ENCODE results near the gene B4GALT1.
"Not testable (repeated sequence)": the region's sequence is repeated elsewhere in the genome, so short reads cannot be mapped to it uniquely, and the experiment has no call there.

B4GALT1 gene

DNA sequence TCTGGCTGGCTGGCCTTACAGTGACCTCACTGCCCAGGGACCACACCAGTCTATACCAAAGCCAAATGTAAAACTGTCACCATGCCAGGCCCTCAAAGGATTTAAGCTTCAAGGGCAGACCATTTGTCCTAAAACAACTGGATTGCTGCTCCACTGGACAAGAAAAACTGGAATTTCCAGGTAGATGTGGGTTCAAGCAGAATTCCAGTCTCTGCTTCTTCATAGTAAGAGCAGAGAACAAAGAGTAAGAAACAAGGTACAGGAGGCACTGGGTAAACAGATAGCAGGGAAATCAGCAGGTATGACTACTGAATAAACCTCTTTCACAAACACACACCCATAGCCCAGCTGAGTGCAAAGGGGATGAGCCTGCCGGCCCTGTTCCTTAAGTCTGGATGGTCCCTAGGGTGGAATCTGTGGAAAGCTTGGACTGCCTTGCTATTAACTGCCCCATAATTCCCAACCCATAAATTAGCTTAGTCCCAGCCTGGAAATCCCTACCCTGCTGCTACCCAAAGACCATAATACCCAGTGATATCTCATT, 5.5 kb downstream of the B4GALT1 start:
- DNase-seq = no peak

DNA sequence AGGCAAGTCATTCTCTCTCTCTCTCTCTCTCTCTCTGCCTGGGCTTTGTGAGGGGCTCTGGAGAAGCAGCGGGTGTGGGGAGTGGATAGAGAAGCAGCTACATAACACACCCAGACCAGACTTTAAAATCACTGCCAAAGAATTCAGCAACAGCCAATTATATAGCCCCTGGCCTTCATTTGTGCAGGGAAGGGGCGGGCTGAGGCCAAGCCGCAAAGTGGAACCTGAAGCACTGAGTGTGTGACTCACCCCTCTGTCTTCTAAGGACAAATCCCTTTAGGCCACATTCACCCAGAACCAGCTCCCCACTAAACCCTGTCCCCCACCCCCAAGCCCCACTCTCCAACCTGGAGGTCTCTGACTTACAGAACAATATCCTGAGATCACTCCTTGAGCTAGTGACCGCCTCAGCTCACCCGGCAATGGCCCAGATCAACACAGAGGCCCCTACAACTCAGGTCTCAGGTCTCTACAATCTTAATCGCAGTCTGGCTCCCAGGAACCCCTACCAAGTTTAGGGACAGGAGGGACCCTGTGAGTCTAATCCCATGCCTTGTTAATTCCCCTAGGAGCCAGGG, 6.0 kb downstream of the B4GALT1 start:
- no peak for DNase-seq

DNA sequence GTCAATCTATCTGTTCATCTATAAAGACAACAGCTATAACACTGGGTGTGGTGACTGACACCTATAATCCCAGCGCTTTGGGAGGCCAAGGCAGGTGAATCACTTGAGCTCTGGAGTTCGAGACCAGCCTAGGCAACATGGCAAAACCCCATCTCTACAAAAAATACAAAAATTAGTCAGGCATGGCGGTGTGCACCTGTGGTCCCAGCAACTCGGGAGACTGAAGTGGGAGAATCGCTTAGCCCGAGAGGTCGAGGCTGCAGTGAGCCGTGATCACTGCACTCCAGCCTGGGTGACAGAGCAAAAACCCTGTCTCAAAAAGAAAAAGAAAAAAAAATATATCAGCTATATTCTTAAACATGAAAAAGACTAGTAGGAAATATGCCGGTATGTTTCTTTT, 6.7 kb downstream of the B4GALT1 start:
- DNase-seq = not testable (repeated sequence)

DNA sequence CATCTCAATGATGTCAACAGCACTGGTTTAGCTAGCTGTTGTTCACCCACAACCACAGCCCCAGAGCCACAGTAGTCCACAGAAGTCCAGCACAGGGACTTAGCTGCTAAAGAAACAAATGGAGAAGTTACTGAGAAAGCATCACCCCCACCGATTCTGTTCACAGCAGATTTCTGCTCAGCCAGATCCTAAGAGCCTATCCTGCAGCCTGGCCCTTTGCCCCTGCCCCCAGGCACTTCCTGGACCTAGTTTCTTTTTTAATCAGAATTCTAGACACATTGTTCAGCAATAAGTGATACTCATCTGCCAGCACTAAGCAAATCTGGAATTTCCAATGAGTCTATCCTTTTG, 7.4 kb downstream of the B4GALT1 start:
- DNase-seq = peak; percentile 53

DNA sequence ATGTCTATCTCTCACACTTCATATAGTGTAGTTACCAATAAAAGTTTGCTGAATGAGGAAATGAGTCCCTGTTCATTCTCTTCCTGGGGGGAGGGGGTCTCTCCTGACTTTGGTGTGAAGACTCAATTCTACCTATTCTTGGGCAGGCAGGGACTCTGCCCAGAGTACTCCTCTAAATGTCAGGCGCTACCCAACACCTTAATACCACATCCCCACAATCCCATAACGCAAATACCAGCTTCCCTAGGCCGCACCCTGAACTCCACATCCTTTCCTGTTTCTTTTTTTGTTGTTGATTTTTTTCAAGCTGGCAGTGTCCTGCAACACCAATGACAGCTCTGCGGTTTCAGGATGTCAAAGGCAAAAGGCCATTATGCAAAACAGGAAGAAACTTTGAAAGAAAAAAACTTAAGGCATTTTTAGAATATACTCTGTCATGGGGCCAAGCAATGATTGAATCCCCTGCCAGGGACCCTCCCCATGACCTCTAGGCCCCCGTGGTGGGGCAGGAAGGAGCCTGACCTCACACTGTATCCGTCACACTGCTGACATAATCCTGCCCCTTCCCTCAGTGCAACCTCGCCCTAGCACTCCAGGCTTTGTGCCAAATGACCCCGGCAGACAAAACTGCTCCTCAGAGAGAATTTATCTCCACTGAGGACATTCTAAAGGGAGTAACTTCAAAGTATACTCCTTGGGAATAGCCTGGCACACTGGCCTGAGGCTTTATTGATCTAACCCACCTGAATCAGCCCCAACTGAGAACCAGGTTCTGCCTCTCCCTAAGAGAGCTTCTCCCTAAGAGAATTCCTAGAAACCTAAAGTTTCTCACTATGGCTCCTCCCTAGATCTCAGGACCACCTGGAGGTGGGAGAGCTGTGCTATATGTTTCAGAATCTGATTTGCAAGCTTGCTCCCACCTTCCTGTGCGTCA, 8.0 kb downstream of the B4GALT1 start:
- no peak for DNase-seq

DNA sequence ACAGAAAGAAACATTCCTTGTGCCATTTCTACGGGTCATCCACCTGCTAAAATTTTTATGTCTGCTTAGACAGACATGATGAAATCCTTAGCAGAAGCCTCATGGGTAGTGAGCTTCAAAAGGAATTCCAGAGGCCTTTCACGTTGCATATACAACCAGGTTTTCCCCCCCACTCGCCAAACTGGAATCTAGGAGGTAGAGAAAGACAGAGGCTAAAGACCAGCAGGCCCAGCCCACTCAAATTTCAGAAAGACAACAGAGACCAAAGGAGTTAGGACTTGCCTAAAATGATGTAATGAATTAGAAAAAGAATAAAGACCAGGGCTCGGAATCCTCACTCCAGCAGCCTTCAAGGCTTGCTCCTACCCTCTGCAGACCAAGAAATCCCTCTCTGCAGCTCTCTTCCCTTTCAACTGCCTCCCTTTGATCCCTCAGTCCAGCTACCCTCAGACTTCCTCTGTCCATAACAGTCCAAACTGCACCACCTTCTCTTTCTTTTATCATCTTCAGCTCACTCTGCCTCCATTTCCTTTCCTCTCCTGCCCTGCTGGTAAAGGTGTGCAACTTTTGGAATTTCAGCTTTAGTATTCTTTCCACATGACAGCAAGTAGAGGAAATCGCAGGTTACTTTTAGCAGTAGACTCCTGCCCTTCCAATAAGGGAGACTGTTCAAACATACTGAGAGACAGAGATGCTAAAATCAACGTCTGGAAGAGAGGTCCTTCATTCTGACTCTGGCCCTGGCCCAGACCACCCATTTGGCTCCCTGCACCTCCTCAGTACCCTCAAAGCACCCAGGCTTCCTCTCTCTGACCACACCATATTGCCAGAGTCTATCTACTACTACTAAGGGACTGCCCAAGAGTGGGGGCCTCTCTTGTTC, 8.9 kb downstream of the B4GALT1 start:
- no peak for DNase-seq

DNA sequence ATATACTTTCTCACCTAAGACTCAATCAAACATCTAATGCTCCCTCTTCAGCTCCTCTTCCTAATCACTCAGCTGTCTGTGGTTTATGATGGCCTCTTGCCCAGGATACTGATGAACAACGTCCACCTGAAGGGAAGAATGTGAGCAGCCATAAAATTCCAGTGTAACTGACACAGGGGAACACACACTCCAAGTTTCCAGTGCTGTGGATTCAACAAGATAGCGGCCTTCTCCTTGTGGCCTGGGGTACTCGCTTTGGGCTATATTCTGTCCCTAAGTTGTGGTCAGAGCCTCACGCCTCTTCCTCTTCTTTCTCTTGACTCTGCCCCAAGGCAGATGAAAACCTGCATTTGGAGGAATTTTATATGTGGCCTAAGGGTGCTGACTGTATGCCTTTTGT, 11.7 kb downstream of the B4GALT1 start:
- no peak for DNase-seq

DNA sequence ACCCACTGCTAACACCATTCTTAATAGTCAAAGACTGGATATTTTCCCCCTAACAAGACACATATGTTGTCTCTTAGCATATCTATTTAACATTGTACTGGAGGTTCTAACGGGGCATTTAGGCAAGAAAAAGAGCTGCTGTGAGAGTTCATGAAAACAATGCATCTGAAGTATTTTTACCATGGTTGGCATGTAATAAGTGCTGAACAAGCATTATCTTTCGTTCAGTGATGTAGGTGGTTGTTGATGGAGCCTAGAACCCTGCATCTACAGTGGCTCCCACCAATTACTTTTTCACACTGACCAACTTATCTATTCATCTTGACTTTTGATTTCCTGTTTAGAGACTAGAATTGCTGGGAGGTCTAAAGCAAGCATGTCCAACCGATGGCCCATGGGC, 12.8 kb downstream of the B4GALT1 start:
- no peak for DNase-seq

DNA sequence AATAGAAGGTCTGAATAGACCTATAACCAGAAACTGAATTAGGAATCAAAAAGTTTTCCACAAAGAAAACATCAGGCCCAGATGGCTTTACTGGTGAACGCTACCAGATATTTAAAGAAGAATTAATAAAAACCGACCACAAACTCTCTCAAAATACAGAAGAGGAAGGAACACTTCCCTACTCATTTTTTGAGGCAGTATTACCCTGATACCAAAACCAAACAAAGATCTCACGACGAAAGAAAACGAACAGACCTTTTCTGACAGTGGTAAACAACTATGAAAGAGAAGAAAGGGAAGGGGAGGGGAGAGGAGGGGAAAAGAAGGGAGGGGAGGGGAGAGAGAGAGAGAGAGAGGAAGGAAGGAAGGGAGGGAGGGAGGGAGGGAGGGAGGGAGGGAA, 13.5 kb downstream of the B4GALT1 start:
- no peak for DNase-seq

DNA sequence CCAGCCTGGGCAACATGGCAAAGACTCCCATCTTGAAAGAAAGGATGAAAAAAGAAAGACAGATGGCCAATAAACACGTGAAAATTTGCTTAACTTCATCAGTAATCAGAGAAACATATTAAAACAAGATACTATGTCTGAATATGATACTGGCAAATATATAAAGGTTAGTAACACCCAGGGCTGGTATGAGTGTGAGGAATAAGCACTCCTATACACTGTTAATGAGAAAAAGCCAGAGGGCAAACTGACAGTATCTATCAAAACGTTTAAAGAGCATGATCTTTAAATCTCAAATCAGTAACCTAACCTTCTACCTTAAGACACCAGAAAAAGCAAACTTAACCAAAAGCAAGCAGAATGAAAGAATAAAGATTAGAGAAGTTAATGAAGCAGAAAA, 14.1 kb downstream of the B4GALT1 start:
- DNase-seq = no peak

DNA sequence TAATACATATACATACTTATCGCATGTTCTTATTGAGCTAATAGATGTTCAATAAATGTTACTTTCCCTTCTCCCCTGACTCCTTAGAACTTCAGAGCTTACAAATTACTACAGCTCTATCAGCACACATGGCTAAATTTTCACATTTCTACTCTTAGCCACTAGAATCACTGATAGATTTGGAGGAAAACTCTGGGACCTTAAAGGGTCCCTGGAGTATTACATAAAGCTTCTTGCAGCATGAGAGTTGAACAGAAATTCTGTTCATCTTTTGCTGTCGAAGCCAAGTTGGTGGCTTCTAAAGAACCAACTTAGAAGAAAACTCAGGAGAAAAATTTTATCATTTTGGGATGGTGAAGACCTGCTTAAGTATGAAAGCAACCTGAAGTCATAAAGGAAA, 15.5 kb downstream of the B4GALT1 start:
- no peak for DNase-seq

DNA sequence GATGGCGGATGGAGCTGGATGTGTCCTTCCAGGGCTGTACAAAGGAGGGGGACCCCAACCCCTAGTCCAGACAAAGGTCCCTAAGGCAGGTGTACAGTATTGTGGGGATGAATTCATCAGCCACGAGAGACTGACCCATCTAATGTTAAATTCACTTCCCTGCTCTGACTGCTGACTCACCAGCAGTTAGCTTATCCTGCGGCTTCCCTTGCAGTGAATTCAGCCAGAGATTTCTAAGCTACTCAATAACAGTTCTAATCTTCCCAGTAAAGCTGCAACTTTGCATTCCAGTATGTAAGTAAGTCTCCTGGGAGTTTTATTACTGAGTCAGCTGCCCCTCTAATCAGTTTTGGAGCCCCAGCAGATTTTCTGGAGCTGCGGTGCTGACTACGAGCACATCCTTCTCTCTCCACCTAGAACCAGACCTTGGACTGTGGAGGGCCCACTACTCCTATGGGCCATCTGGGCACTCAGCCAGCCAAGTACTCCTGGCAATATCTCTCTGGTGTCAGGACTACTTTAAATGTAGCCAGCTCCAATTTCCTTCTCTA, 16.1 kb downstream of the B4GALT1 start:
- no peak for DNase-seq

DNA sequence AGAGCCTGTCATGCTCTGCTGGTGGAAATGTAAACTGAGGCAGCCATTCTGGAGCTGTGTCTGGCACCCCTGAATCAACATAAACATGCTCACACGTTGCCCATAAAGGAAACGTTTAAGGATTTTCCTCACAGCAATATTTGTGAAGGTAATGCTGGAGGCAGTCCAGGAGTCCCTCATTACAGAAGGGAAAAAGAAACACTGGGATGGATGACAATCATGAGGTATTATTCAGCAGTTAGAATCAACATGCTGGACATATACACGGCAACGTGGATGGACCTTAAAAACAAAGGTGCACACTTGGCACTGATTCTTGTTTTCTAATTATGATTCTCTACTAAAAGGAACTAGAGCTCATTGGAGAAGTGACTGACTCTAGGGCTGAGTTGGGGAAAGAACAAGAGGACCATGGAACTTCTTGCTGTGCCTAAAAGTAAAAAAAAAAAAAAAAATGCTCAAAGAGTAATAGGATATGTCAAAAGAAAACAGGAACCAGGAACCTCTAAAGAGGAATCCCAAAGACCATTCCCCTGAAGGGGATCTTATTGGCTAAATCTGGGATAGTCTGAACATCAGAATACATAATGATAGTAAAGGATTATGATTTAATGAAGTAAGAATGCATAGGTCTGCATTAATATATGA, 18.6 kb downstream of the B4GALT1 start:
- DNase-seq = no peak

DNA sequence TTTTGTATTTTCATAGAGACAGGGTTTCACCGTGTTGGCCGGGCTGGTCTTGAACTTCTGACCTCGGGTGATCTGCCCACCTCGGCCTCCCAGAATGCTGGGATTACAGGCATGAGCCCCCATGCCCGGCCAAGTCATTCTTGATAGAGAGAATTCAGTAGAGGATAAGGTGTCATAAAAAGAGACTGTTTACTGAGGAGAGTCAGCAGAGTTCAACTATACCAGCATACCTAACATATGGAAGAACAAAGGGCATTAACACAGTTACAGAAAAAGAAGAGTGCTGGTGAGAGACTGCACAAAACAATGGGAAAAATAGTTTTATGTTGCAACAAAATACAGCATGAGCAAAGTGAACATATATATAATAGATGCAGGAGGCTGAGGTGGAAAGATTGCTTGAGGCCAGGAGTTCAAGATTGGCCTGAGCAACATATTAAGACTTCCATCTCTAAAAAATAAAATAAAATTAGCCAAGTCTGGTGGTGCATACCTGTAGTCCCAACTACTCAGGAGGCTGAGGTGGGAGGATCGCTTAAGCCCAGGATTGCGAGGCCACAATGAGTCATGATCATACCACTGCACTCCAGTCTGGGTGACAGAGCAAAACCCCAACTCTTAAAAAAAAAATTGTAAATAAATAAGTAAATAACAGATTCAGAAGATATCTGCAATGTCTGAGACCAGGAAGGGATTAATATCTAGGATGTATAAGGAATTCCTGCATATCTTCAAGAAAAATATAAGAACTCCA, 19.5 kb downstream of the B4GALT1 start:
- no peak for DNase-seq

DNA sequence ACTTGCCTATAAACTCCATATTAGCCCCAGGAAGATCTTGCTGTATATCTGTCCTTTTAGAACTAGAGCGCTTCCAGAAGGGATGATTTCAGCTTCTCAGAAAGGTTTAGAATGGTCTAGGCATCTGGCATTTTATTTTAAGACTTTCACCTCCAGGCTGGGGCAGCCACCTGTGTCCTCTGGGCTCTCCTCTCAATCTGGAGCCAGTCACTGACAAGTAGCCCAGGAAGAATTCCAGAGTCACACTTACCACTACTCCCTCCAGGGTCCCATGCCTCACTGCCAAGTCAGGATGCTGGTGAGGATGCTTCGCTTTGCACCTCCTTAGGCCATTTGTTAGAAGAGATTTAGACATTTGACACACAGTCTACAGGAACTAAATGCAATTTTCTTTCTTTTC, 20.8 kb downstream of the B4GALT1 start:
- no peak for DNase-seq

DNA sequence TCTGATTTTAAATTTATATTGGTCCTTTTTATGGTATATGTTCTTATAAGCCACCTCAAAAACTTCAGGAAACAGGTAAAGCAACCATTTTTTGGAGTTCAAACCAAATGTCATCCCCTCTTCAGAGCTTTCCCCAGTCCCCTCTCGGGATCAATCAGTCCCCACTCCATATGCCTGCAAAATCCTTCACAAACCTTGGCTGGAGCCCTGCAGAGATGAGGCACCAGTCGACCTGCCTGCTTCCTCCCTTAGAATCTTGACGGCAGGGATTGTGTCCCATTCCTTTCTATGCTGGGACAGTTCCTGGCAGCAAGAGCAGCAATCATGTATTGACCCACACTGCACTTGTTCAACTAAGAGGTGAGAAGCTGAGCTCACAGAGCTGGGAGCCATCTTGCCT, 22.6 kb downstream of the B4GALT1 start:
- no peak for DNase-seq

DNA sequence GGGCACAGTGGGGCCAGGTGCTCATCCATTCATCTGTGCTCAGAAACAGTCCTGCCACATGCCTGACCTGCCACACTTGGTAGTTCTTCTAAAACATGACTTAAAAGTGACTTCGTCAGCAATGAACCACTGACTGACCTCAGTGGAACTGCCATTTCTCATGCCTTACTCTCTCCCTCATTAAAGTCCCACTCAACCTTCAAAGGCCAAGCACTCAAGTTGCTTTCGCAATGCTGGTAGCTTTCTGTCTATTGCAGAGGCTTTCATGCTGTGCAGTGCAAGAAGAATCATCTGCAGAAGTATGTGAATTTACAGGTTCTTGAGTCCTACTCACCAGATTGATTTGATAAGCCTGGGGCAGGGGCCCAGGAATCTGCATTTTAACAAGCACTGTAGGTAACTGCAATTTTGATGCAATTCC, 23.9 kb downstream of the B4GALT1 start:
- no peak for DNase-seq

DNA sequence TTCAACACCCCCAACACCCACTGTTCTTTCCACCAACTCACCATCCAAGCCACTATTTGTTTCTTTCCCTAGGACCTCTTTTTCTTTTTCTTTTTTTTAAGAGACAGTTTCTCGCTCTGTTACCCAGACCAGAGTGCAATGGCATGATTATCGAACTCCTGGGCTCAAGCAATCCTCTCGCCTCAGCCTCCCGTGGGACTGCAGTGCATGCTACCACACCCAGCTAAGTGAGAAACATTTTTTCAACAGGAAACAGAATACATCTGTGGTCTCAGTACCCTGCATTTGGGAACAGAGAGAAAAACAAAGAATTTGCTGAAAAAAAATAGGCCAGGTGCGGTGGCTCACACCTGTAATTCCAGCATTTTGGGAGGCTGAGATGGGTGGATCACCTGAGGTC, 24.6 kb downstream of the B4GALT1 start:
- no peak for DNase-seq

DNA sequence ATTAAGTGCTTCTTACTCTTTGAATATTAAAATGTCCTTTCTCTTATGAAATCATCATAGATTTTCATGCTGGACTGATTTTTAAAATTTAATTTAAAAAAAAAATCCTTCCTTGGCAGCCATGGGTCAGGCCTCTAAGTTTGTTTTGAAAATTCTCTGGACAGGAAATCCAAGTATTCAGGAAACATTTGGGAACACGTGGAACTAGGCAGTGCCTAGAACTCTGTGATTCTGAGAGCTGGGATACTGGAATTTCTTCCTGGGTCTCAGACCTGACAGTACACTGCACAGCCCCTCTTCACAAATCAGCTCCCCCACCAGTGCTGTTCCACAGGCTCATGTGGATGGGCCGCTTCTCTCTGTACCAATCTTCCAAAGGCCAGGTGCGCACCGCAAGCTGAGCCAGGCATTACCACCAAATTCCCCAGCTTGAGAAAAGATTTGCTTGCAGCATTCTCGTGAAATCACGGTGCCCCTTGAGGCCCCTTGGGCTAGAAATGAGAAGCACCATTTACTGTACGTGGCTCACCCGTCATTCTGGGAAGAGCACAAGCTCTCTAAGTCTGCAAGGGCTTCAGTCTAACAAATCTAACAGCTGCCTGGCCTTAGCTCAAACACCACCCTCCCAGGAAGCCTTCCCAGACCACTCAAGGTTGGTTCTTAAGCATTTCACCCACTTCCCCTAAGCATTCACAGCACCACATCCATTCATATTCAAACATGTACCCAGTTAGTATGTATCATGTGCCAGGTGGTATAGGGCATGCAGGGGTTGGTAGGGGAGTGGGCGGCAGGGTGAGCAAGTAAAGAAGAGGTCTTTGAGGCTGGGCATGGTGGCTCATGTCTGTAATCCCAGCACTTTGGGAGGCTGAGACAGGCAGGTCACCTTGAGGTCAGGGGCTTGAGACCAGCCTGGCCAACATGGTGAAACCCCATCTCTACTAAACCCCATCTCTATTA, 26.5 kb downstream of the B4GALT1 start:
- no peak for DNase-seq

DNA sequence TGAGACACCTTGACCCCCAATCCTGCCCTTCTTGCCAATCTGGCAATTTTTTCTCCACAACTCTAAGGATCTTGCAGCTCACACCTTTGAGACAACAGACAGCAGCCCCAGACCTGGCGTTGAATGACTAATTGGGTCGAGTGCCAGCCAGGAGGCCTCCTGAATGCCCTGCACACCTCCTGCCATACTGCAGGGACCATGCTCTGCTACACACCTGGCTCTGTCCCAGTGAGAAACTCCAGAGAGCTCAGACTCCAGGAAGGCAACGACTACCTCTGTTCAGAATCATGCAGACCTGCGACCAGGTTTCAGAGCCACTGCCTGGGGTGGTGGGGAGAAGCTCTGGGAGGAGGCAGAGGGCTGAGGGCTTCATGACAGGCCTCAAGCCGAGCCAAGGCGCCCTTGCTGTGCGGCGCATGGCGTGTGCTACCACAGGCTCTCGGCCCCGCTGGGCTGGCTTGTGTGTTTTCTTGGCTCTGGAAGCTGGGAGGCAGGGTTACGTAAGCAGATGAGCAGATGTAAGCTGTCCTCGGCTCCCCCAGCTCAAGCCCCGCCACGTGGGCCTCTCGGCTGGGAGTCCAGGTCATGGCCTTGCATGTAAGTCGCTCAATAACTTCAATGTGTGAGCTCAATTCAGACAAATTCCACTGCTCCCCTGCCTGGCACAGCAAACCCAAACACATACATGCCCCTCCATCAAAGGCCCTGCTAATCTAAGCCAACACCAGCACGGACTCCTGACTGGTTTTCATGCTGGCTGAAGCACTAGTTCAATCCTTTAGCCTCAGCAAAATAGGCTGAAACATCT, 27.5 kb downstream of the B4GALT1 start:
- no peak for DNase-seq

Measured in activated T-cell treated with anti-CD3 and anti-CD28 coated beads for 4 hours (primary cell).